GM18511 (cell line): ENCODE results near the gene OVOL2.
A peak's percentile ranks its signal among the peaks of the same experiment; 100 is the strongest.

Experiments
- ATAC-seq: cut with Tn5 transposase; IDR thresholded peaks from one replicate; pipeline ENCODE4 v1.9.1; 2021; ENCODE audit warnings: mild to moderate bottlenecking, moderate library complexity; ENCODE audit not compliant: unreplicated experiment

OVOL2 gene

GRCh38 chr20:18018100-18018499, 39.6 kb downstream of the OVOL2 start:
- ATAC-seq, result no peak

DNA sequence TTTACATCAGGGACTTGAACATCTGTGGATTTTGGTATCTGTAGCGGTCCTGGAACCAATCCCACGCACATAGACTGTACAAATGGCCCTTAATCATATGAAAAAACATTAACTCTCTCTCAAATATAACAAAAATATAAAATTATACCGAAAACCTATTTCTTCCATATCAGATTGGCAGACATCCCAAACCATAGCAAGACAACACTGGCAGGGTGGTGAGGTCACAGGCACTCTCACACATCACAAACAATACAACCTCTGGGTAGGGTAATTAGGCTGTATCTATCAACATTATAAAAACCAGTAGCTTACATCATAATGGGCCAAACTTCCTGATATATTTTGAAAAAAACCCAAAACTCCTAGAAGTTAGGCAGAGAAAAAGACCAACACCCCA, 40.9 kb downstream of the OVOL2 start:
- ATAC-seq, result no peak

DNA sequence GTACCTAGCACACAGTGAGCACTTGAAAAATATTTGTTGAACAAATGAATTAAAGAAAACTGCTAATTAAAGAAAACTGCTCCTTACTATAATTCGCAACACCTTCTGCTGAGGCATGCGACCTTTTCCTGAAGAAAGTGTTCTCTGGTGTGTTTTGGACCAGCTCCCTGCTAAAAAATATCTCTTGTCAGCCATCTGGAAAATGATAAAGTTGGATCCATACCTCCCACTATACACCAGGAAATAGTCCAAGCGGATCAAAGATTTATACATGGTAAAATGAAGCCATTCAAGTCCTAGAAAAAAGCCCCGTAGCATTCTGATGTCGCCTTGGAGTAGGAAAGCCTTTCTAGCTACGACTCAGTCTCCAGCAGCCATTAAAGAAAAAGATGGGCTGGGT, 43.3 kb downstream of the OVOL2 start:
- no peak for ATAC-seq

GRCh38 chr20:18012901-18013300, 44.8 kb downstream of the OVOL2 start:
- ATAC-seq, result no peak

DNA sequence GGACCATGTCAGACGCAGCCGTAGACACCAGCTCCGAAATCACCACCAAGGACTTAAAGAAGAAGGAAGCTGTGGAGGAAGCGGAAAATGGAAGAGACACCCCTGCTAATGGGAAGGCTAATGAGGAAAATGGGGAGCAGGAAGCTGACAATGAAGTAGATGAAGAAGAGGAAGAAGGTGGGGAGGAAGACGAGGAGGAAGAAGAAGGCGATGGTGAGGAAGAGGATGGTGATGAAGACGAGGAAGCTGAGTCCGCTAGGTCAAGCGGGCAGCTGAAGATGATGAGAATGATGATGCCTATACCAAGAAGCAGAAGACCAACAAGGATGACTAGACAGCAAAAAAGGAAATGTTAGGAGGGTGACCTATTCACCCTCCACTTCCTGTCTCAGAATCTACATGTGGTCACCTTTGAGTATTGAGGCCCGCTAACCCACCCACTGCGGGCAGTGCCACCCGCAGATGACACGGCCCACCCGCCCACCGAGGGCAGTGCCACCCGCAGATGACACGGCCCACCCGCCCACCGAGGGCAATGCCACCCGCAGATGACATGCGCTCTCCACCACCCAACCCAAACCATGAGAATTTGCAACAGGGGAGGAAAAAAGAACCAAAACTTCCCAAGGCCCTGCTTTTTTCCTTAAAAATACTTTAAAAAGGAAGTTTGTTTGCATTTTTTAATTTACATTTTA, 45.6 kb downstream of the OVOL2 start:
- no peak for ATAC-seq

- ATAC-seq, result no peak
Measured at GRCh38 chr20:18011482-18011881, 46.2 kb downstream of the OVOL2 start.

DNA sequence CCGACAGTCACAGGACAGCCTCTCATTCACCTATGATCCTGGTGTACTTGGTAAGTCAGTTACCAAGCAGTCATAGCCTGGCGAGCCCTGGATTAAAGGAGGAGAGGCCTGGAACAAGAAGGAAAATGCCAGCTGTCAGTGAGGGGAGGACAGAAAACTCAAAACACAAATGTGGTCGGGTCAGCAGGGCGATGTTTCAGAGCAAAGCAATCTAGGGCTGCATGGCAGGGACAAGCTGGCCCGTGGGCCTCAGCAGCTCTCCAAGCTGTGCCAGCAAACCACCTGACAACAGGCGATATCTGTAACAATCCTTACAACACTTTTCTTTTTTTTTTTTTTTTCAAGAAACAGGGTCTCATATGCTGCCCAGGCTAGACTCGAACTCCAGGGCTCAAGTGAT, 48.6 kb downstream of the OVOL2 start:
- ATAC-seq, result no peak

GRCh38 chr20:18007534-18008292, 50.0 kb downstream of the OVOL2 start:
- no peak for ATAC-seq

- ATAC-seq, result no peak
Measured at GRCh38 chr20:18006684-18007083, 51.0 kb downstream of the OVOL2 start.

- no peak for ATAC-seq
Measured at GRCh38 chr20:18005990-18006364, 51.7 kb downstream of the OVOL2 start.

- ATAC-seq, result peak; percentile 97
Measured at GRCh38 chr20:18005170-18005989, 52.3 kb downstream of the OVOL2 start.

- ATAC-seq, result no peak
Measured at GRCh38 chr20:18004384-18005031, 53.2 kb downstream of the OVOL2 start.

- ATAC-seq, result peak; percentile 41
Measured at GRCh38 chr20:18003897-18004296, 53.8 kb downstream of the OVOL2 start.

DNA sequence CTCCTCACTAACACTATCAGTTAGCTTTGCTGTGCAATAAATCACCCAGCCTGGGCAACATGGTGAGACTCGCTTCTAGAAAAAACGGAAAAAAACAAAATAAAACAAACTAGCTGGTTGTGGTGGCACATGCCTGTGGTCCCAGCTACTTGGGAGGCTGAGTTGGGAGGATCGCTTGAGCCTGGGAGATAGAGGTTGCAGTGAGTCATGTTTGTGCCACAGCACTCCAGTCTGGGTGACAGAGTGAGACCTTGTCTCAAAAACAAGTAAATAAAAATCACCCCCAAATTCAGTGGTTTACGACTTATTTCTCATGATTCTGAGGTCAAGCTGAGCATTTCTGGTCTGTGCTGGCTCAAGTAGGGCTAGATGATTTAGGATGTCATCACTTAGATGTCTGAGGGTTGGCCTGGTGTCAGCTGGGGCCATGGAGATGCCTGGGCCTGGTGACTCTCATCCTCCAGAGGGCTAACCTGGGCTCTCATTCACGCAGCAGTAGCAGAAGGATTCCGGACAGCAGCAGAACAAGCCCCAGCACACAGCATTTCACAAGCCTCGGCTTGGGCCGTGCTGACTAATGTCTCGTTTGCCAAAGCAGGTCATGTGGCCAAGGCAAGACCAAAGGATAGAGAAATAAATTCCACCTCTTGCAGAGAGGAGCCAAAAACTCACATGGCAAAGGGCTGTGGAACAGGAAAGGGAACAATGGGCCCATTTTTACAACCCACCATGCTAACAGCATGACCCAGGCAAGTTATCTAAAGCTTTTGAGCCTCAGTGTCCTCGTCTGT, 56.4 kb downstream of the OVOL2 start:
- no peak for ATAC-seq

- ATAC-seq, result no peak
Measured at GRCh38 chr20:17999566-17999965, 58.1 kb downstream of the OVOL2 start.

- no peak for ATAC-seq
Measured at GRCh38 chr20:17998446-17998845, 59.3 kb downstream of the OVOL2 start.

DNA sequence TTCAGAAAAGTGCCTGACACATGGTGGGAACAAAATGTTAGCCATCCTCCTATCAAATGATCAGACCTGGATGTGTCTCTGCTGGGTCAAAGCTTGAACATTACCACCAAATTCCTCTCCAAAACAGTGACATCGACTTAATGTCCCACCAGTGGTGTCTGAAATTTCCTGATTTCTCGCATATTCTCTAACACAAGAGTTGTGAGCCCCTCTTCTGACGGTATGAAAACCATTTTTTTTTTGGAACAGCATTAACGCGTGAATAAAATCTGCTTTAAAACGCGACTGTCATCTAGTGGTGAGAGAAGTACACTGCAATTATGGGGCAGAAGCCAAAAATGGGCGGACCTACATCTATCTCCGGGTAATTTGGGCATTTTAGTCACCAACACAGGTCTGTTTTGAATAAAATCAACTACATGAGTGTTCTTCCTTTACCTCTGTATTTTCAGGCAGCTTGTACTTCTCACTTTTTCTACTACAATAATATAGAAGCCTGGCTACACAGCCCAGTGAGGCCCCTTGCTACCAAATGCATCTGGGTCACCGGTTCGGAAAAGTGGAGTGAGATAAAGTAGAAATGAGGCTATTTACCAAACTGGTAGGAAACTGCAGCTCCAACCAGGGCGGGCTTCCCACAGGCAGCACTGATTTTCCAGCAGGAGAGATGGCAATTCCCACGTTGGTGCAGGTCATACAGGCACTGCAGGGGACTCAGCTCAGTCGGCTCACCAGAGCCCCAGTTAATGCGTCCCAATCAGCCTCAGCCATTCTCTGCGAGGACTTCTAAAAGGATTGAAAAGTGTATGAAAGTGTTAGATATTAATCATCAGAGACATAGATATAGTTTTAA, 61.5 kb downstream of the OVOL2 start:
- ATAC-seq, result peak; percentile 49

GRCh38 chr20:17993546-17993945, 64.2 kb downstream of the OVOL2 start:
- no peak for ATAC-seq

DNA sequence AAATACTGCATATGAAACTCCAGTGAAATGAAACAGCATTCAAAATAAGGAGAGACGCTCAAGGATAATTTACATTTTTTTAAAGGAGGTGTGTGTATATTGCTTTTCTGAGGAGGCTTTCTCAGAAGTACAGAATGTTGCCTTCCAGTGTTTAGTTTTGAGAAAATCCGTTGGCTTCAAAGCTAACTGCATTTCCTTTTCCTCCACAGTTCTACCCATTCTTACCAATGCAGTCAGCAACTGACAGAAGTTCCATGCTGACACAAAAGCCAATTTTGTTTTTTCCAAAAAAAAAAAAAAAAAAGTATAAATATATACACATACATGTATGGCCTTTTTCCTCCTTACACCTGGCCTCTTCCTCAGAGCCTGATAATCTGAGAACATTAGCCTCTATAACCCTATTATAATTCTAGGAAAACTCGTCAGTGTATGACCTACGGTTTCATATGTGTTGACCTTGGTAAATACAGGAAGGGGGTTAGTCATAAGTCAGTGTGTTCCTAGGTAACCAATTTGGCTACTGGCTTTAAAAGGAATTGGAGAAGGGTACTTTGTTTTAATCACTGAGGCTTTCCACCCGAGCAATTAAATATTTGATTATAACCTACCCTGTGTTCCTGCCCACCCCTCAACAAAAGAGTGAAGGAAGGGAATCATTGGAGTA, 64.7 kb downstream of the OVOL2 start:
- ATAC-seq, result no peak
